GM12878 (cell line): ENCODE measurements around the gene PSAPL1.
"Not testable (repeated sequence)": the region's sequence is repeated elsewhere in the genome, so short reads cannot be mapped to it uniquely, and the experiment has no call there.

Experiments used
- CTCF ChIP-seq, 3 experiments: IDR thresholded peaks in 2 of 3; conservative IDR thresholded peaks in 1 of 3; 2 replicates each; pipeline ENCODE4 v1.5.1; 2011; ENCODE audit warnings: low read depth in 3 of 3, low read length in 3 of 3, mild to moderate bottlenecking in 3 of 3, control low read depth in 2 of 3, moderate library complexity in 2 of 3, inconsistent platforms in 1 of 3, mixed read lengths in 1 of 3; ENCODE audit not compliant: control insufficient read depth in 2 of 3, insufficient read depth in 1 of 3; ENCODE audit errors: extremely low read depth in 1 of 3
- EZH2 ChIP-seq: IDR thresholded peaks from 2 replicates; pipeline ENCODE4 v1.6.1; 2012; ENCODE audit warnings: low read depth, mild to moderate bottlenecking, control low read depth, inconsistent platforms, low read length, borderline replicate concordance; ENCODE audit not compliant: control insufficient read depth
- KAT2A ChIP-seq: conservative IDR thresholded peaks from 2 replicates; pipeline ENCODE4 v1.6.1; 2011; ENCODE audit warnings: low read depth, low read length; ENCODE audit not compliant: control insufficient read depth
- NR2C1 ChIP-seq: fragments of 450-650 bp; IDR thresholded peaks from 2 replicates; pipeline ENCODE4 v1.6.1; 2017; ENCODE audit warnings: antibody characterized with exemption, mild to moderate bottlenecking, moderate library complexity
- SUZ12 ChIP-seq: fragments of 200-600 bp; sonication (generic); IDR thresholded peaks from one replicate; pipeline ENCODE4 v1.6.1; 2018; ENCODE audit warnings: antibody characterized with exemption, mild to moderate bottlenecking; ENCODE audit not compliant: unreplicated experiment
- TF ChIP-seq, protein P1 (sequence below): IDR thresholded peaks from 2 replicates; pipeline ENCODE4 v1.6.1; 2012; ENCODE audit warnings: mild to moderate bottlenecking, low read depth, low read length
- TF ChIP-seq, protein P2 (sequence below): IDR thresholded peaks from 2 replicates; pipeline ENCODE4 v1.6.1; 2012; ENCODE audit warnings: low read depth, low read length, improper control_type of control experiment

DNA sequence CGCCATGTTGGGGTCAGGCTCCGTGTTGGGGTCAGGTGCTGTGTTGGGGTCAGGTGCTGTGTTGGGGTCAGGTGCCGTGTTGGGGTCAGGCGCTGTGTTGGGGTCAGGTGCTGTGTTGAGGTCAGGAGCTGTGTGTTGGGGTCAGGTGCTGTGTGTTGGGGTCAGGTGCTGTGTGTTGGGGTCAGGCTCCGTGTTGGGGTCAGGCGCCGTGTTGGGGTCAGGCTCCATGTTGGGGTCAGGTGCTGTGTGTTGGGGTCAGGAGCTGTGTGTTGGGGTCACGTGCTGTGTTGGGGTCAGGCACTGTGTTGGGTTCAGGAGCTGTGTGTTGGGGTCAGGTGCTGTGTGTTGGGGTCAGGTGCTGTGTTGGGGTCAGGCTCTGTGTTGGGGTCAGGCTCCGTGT, 18.1 kb upstream of the PSAPL1 start:
- TF ChIP-seq SUZ12; EZH2; CTCF (IDR thresholded peaks at IDR 0.05 in 2 of 3, conservative IDR thresholded peaks at IDR 0.05 in 1 of 3; ENCODE audit: control insufficient read depth in 2 of 3, extremely low read depth in 1 of 3, insufficient read depth in 1 of 3, low read depth in 3 of 3, low read length in 3 of 3); KAT2A; NR2C1: not testable (repeated sequence)
- TF ChIP-seq, protein P1, sequence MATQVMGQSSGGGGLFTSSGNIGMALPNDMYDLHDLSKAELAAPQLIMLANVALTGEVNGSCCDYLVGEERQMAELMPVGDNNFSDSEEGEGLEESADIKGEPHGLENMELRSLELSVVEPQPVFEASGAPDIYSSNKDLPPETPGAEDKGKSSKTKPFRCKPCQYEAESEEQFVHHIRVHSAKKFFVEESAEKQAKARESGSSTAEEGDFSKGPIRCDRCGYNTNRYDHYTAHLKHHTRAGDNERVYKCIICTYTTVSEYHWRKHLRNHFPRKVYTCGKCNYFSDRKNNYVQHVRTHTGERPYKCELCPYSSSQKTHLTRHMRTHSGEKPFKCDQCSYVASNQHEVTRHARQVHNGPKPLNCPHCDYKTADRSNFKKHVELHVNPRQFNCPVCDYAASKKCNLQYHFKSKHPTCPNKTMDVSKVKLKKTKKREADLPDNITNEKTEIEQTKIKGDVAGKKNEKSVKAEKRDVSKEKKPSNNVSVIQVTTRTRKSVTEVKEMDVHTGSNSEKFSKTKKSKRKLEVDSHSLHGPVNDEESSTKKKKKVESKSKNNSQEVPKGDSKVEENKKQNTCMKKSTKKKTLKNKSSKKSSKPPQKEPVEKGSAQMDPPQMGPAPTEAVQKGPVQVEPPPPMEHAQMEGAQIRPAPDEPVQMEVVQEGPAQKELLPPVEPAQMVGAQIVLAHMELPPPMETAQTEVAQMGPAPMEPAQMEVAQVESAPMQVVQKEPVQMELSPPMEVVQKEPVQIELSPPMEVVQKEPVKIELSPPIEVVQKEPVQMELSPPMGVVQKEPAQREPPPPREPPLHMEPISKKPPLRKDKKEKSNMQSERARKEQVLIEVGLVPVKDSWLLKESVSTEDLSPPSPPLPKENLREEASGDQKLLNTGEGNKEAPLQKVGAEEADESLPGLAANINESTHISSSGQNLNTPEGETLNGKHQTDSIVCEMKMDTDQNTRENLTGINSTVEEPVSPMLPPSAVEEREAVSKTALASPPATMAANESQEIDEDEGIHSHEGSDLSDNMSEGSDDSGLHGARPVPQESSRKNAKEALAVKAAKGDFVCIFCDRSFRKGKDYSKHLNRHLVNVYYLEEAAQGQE: not testable (repeated sequence)
- TF ChIP-seq, protein P2, sequence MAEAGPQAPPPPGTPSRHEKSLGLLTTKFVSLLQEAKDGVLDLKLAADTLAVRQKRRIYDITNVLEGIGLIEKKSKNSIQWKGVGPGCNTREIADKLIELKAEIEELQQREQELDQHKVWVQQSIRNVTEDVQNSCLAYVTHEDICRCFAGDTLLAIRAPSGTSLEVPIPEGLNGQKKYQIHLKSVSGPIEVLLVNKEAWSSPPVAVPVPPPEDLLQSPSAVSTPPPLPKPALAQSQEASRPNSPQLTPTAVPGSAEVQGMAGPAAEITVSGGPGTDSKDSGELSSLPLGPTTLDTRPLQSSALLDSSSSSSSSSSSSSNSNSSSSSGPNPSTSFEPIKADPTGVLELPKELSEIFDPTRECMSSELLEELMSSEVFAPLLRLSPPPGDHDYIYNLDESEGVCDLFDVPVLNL: not testable (repeated sequence)
